Stimulated activated naive CD8-positive, alpha-beta T cell treated with anti-CD3 and anti-CD28 coated beads, Interleukin-15, Interleukin-2, amounts not matched to agents 100 ng/mL and 50 ng/mL, for 24 hours (primary cell): ENCODE measurements around the gene KAZN.
"Not testable (repeated sequence)": the region's sequence is repeated elsewhere in the genome, so short reads cannot be mapped to it uniquely, and the experiment has no call there.

Experiments used
- H3K27ac Mint-ChIP-seq: one replicate; pipeline ENCODE4 v1.8.0; 2021; ENCODE audit warnings: mild to moderate bottlenecking, mixed read lengths
- H3K27me3 Mint-ChIP-seq: one replicate; pipeline ENCODE4 v1.8.0; 2021; ENCODE audit warnings: mixed read lengths
- H3K36me3 Mint-ChIP-seq: one replicate; pipeline ENCODE4 v1.8.0; 2021; ENCODE audit warnings: low read depth, mixed read lengths
- H3K4me1 Mint-ChIP-seq: one replicate; pipeline ENCODE4 v1.8.0; 2021; ENCODE audit warnings: low read depth, mixed read lengths
- H3K4me3 Mint-ChIP-seq: one replicate; pipeline ENCODE4 v1.8.0; 2021; ENCODE audit warnings: mild to moderate bottlenecking, mixed read lengths
- H3K9me3 Mint-ChIP-seq: one replicate; pipeline ENCODE4 v1.8.0; 2021; ENCODE audit warnings: mixed read lengths

Gene KAZN

DNA sequence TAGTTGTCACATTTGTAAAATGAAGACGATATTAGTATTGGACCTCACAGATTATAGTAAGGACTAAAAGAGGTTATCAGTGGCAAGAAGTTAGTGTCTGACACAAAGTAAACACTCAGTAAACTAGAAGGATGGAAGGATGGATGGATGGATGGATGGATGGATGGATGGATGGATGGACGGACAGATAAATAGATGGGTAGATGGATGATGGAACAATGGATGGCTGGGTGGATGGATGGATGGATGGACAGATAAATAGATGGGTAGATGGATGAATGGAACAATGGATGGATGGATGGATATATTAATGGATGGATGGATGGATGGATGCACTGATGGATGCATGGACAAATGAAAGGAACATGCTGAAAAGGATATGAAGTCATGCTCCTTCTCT is 22.3 kb upstream of the KAZN start:
- no peak overlapping the region for H3K27ac Mint-ChIP-seq
- no peaks in the 10 kb centered on the region for H3K36me3 Mint-ChIP-seq
- peaks cover 17% of the 10 kb centered on the region for H3K27me3 Mint-ChIP-seq
- H3K4me1 Mint-ChIP-seq = no peaks in the 10 kb centered on the region
- peaks cover 9% of the 10 kb centered on the region for H3K9me3 Mint-ChIP-seq
- H3K4me3 Mint-ChIP-seq = no peak overlapping the region

DNA sequence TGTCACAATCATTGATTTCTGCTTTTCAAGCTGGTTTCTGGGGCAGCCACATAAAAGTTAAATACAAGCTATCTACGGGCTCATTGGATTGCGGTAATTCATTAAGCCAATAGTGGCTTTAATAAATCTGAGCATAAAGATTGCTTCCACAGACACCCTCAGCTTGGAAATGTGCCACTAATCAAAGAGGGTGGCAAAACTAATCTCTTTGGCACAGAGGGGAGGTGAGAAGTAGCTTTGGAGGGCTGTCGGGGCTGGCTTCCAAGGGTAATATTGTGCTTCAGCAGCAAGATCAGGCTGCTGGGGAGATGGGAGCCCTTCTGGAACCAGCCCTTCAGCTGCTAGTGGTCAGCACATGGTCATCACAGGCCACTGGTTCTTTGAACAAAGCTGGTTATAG is 21.2 kb upstream of the KAZN start:
- H3K36me3 Mint-ChIP-seq = no peaks in the 10 kb centered on the region
- H3K9me3 Mint-ChIP-seq = peaks cover 17% of the 10 kb centered on the region
- no peaks in the 10 kb centered on the region for H3K4me1 Mint-ChIP-seq
- no peak overlapping the region for H3K4me3 Mint-ChIP-seq
- H3K27ac Mint-ChIP-seq = no peak overlapping the region
- H3K27me3 Mint-ChIP-seq = peaks cover 12% of the 10 kb centered on the region

GRCh38 chr1:14578156-14578555 is 20.3 kb upstream of the KAZN start:
- Mint-ChIP-seq H3K27me3 (peaks cover 17% of the 10 kb centered on the region), H3K9me3 (peaks cover 17% of the 10 kb centered on the region), H3K36me3 (no peaks in the 10 kb centered on the region), H3K4me1 (no peaks in the 10 kb centered on the region), H3K27ac (no peak overlapping the region), H3K4me3 (no peak overlapping the region)

DNA sequence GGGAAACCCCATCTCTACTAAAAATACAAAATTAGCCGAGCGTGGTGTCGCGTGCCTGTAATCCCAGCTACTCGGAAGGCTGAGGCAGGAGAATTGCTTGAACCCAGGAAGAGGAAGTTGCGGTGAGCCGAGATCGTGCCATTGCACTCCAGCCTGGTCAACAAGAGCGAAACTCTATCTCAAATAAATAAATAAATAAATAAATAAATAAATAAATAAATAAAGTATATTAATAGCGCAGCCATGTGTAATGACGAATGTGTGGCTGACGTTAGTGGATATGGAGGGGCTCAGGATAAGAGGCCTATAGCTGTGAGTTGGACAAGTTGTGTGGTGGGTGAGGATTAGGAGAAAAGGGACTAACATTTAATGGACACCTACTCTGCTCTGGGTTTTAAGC is 18.2 kb upstream of the KAZN start:
- peaks cover 11% of the 10 kb centered on the region for H3K9me3 Mint-ChIP-seq
- not testable (repeated sequence) for H3K4me3 Mint-ChIP-seq, H3K36me3 Mint-ChIP-seq, H3K27ac Mint-ChIP-seq, H3K4me1 Mint-ChIP-seq
- peaks cover 12% of the 10 kb centered on the region for H3K27me3 Mint-ChIP-seq

- no peak overlapping the region for H3K4me3 Mint-ChIP-seq
- H3K27me3 Mint-ChIP-seq = peaks cover 11% of the 10 kb centered on the region
- peaks cover 11% of the 10 kb centered on the region for H3K9me3 Mint-ChIP-seq
- no peak overlapping the region for H3K27ac Mint-ChIP-seq
- H3K36me3 Mint-ChIP-seq = no peaks in the 10 kb centered on the region
- no peaks in the 10 kb centered on the region for H3K4me1 Mint-ChIP-seq
Observed at GRCh38 chr1:14580986-14581385, 17.5 kb upstream of the KAZN start.

- Mint-ChIP-seq H3K4me3 (no peak overlapping the region), H3K36me3 (no peaks in the 10 kb centered on the region), H3K27ac (no peak overlapping the region), H3K4me1 (no peaks in the 10 kb centered on the region), H3K27me3 (peaks cover 8% of the 10 kb centered on the region), H3K9me3 (peaks cover 11% of the 10 kb centered on the region)
Observed at GRCh38 chr1:14583788-14584187, 14.7 kb upstream of the KAZN start.

- peaks cover 11% of the 10 kb centered on the region for H3K9me3 Mint-ChIP-seq
- H3K4me3 Mint-ChIP-seq = no peak overlapping the region
- H3K27ac Mint-ChIP-seq = no peak overlapping the region
- H3K4me1 Mint-ChIP-seq = no peaks in the 10 kb centered on the region
- peaks cover 16% of the 10 kb centered on the region for H3K27me3 Mint-ChIP-seq
- H3K36me3 Mint-ChIP-seq = no peaks in the 10 kb centered on the region
Observed at GRCh38 chr1:14585728-14586127, 12.8 kb upstream of the KAZN start.

- H3K9me3 Mint-ChIP-seq = no peaks in the 10 kb centered on the region
- H3K36me3 Mint-ChIP-seq = no peaks in the 10 kb centered on the region
- no peak overlapping the region for H3K27ac Mint-ChIP-seq
- H3K4me3 Mint-ChIP-seq = no peak overlapping the region
- H3K4me1 Mint-ChIP-seq = no peaks in the 10 kb centered on the region
- H3K27me3 Mint-ChIP-seq = peaks cover 24% of the 10 kb centered on the region
Observed at GRCh38 chr1:14590411-14591180, 7.9 kb upstream of the KAZN start.

DNA sequence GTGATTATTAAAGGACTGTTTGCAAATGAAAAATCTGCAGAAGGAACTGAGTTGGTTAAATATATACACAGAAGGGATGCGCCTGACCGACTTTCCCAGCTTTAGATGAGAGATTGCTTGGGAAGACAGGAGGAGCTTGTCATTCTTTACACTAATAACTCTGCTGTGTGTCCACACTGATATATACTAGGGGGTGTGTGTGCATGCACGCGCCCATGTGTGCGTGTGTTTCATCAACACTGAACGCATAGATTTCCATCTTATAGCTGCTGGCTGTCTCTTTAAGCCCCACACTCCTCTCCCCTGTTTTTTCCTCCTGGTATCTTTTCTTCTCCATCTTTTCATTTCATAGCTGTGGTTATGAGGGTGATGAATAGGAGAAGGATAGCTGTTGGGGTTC is 6.9 kb upstream of the KAZN start:
- peaks cover 32% of the 10 kb centered on the region for H3K27me3 Mint-ChIP-seq
- H3K36me3 Mint-ChIP-seq = no peaks in the 10 kb centered on the region
- H3K4me1 Mint-ChIP-seq = no peaks in the 10 kb centered on the region
- no peaks in the 10 kb centered on the region for H3K9me3 Mint-ChIP-seq
- H3K4me3 Mint-ChIP-seq = no peak overlapping the region
- no peak overlapping the region for H3K27ac Mint-ChIP-seq

GRCh38 chr1:14592004-14592631 is 6.4 kb upstream of the KAZN start:
- Mint-ChIP-seq H3K4me1 (no peaks in the 10 kb centered on the region), H3K27ac (no peak overlapping the region), H3K4me3 (no peak overlapping the region), H3K36me3 (no peaks in the 10 kb centered on the region), H3K27me3 (peaks cover 38% of the 10 kb centered on the region), H3K9me3 (no peaks in the 10 kb centered on the region)

- H3K4me1 Mint-ChIP-seq = no peaks in the 10 kb centered on the region
- no peak overlapping the region for H3K27ac Mint-ChIP-seq
- H3K27me3 Mint-ChIP-seq = peaks cover 47% of the 10 kb centered on the region
- H3K36me3 Mint-ChIP-seq = no peaks in the 10 kb centered on the region
- no peak overlapping the region for H3K4me3 Mint-ChIP-seq
- H3K9me3 Mint-ChIP-seq = no peaks in the 10 kb centered on the region
Observed at GRCh38 chr1:14593302-14593701, 5.2 kb upstream of the KAZN start.

DNA sequence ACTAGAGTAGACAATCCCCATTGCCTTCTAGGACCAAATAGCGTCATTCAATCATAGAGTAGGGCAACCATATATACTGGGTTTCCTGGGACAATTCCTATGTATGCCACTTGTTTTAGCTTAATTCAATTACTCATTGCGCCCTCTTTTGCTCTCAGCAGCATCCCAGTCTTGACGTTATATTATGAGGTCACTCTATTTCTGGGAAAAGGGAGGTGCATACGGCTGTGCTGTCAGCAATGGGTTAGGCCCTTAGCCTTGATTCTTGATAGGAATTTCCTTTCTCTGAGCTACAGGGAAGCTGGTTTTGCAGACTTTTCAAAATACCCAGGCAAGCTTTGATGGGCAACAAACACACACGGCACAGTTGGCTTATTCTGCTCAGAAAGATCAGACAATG is 4.4 kb upstream of the KAZN start:
- Mint-ChIP-seq H3K27ac (no peak overlapping the region), H3K27me3 (peaks cover 47% of the 10 kb centered on the region), H3K9me3 (no peaks in the 10 kb centered on the region), H3K4me3 (no peak overlapping the region), H3K4me1 (no peaks in the 10 kb centered on the region), H3K36me3 (no peaks in the 10 kb centered on the region)

DNA sequence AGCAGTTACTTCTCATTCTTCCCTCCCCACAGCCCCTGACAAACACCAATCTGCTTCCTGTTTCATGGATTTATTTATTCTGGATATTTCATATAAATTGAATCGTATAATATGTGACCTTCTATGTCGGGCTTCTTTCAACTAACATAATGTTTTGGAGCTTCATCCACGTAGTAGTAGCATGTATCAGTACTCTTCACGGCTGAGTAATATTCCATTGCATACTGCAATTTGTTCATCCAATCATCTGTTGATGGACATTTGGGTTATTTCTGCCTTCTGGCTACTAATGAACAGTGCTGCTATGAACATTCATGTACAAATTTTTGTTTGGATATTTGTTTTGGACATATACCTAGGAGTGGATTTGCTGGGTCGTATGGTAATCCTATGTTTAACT is 1.9 kb upstream of the KAZN start:
- Mint-ChIP-seq H3K27ac (no peak overlapping the region), H3K9me3 (no peaks in the 10 kb centered on the region), H3K36me3 (no peaks in the 10 kb centered on the region), H3K27me3 (peaks cover 59% of the 10 kb centered on the region), H3K4me3 (no peak overlapping the region), H3K4me1 (peaks cover 15% of the 10 kb centered on the region)

DNA sequence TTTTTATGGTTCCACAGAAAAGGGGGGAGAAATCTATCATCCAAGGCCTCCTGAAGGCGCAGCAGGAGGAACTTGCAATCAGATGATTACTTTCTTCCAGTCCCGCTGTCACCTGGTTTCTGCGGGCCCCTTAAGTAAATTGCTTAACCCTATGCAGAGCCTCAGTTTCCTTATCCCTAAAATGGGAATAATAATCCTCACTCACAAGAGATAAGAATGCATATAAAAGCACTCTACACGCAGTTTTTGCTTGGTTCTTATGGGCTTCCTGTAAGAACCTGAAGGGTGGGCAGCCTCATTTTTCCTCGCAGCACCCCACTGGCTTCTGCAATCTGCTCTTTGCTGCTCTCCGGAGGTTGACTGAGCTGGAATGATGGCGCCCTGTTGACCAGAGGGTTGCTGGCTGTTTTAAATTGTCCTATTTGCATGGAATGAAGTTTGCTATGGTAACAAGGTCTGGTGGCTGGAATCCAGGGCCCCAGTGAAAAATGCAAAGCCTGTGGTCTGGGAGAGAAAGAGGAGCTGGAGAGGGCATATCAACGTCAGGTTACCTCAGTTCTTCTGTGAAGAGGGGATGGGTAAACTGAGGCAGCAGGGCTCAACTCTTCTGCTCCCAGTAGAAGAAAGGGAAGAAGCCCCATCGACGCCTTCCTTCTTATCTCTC is 1.0 kb upstream of the KAZN start:
- Mint-ChIP-seq H3K4me3 (no peak overlapping the region), H3K27ac (no peak overlapping the region), H3K36me3 (no peaks in the 10 kb centered on the region), H3K9me3 (no peaks in the 10 kb centered on the region), H3K27me3 (peaks cover 62% of the 10 kb centered on the region), H3K4me1 (peaks cover 15% of the 10 kb centered on the region)

DNA sequence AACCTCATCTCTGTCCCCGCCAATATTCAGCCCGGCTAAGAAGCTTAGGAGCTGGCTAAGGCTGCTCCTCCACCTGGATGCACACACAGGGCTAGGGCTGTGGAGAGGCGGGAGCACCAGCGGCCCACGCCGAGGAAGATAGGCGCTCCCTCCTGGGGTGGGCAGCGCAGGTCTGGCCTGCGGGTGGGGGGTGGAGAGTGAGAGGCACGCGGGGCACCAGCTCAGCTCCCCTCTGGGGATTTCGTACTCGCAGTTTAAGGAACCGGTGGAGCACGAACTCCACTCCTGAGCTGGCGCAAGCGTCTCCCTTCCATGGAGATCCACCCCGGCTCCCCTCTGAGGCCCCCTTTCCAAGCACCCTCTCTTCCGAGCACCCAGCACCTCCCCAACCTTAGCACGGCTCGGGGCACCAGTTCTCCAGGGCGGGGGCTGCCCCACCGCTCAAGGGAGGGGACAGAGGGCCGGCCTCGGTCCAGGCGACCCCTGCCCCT is 433 bp upstream of the KAZN start:
- Mint-ChIP-seq H3K27me3 (peaks cover 61% of the 10 kb centered on the region), H3K4me1 (peaks cover 15% of the 10 kb centered on the region), H3K36me3 (no peaks in the 10 kb centered on the region), H3K4me3 (no peak overlapping the region), H3K9me3 (no peaks in the 10 kb centered on the region), H3K27ac (no peak overlapping the region)
